HG02943 (cell line): Measurements from ENCODE around the gene TOLLIP.

Experiments
- ATAC-seq: cut with Tn5 transposase; IDR thresholded peaks from one replicate; pipeline ENCODE4 v1.9.1; 2021; ENCODE audit warnings: mild to moderate bottlenecking, low read depth, moderate library complexity; ENCODE audit not compliant: unreplicated experiment

TOLLIP gene

GRCh38 chr11:1317993-1318392, 8.6 kb upstream of the TOLLIP start:
- ATAC-seq: no peak

- ATAC-seq: no peak
Observed at GRCh38 chr11:1317432-1317831, 8.0 kb upstream of the TOLLIP start.

- no peak for ATAC-seq
Observed at GRCh38 chr11:1310772-1311468, 1.5 kb upstream of the TOLLIP start.

- no peak for ATAC-seq
Observed at GRCh38 chr11:1310318-1310687, 871 bp upstream of the TOLLIP start.

- peak; percentile 39 for ATAC-seq
Observed at GRCh38 chr11:1308743-1309497, 512 bp downstream of the TOLLIP start.

- no peak for ATAC-seq
Observed at GRCh38 chr11:1307998-1308742, 1.3 kb downstream of the TOLLIP start.

- no peak for ATAC-seq
Observed at GRCh38 chr11:1307163-1307870, 2.1 kb downstream of the TOLLIP start.

GRCh38 chr11:1306186-1307162, 3.0 kb downstream of the TOLLIP start:
- ATAC-seq: no peak

- no peak for ATAC-seq
Observed at GRCh38 chr11:1305501-1306056, 3.9 kb downstream of the TOLLIP start.

GRCh38 chr11:1305063-1305495, 4.4 kb downstream of the TOLLIP start:
- no peak for ATAC-seq

- no peak for ATAC-seq
Observed at GRCh38 chr11:1304380-1304779, 5.1 kb downstream of the TOLLIP start.

GRCh38 chr11:1303973-1304372, 5.5 kb downstream of the TOLLIP start:
- no peak for ATAC-seq

GRCh38 chr11:1303126-1303821, 6.2 kb downstream of the TOLLIP start:
- ATAC-seq: no peak

- no peak for ATAC-seq
Observed at GRCh38 chr11:1302461-1303125, 6.8 kb downstream of the TOLLIP start.

GRCh38 chr11:1302041-1302460, 7.4 kb downstream of the TOLLIP start:
- ATAC-seq: no peak

- ATAC-seq: no peak
Observed at GRCh38 chr11:1301220-1302000, 8.0 kb downstream of the TOLLIP start.

- no peak for ATAC-seq
Observed at GRCh38 chr11:1300569-1301187, 8.8 kb downstream of the TOLLIP start.
